Measurements from ENCODE around the gene CCDC194.
"Not testable (repeated sequence)": the region's sequence is repeated elsewhere in the genome, so short reads cannot be mapped to it uniquely, and the experiment has no call there.

The CCDC194 gene

GRCh38 chr19:17365361-17365760 lies 28.6 kb downstream of the CCDC194 start:
- no peak for DNase-seq

- DNase-seq, result not testable (repeated sequence)
Observed at GRCh38 chr19:17363852-17364605, 30.0 kb downstream of the CCDC194 start.

GRCh38 chr19:17359905-17360800 lies 33.8 kb downstream of the CCDC194 start:
- no peak for DNase-seq

- DNase-seq, result no peak
Observed at GRCh38 chr19:17358395-17358794, 35.6 kb downstream of the CCDC194 start.

- no peak for DNase-seq
Observed at GRCh38 chr19:17357724-17358123, 36.3 kb downstream of the CCDC194 start.

GRCh38 chr19:17357078-17357666 lies 36.8 kb downstream of the CCDC194 start:
- DNase-seq, result no peak

- DNase-seq, result no peak
Observed at GRCh38 chr19:17353386-17353785, 40.6 kb downstream of the CCDC194 start.

GRCh38 chr19:17352608-17353280 lies 41.3 kb downstream of the CCDC194 start:
- no peak for DNase-seq

GRCh38 chr19:17351815-17352435 lies 42.1 kb downstream of the CCDC194 start:
- DNase-seq, result no peak

GRCh38 chr19:17348700-17349099 lies 45.3 kb downstream of the CCDC194 start:
- DNase-seq, result no peak

- no peak for DNase-seq
Observed at GRCh38 chr19:17347877-17348276, 46.1 kb downstream of the CCDC194 start.

GRCh38 chr19:17347361-17347760 lies 46.6 kb downstream of the CCDC194 start:
- DNase-seq, result no peak

- peak; percentile 85 to 89 for DNase-seq
Observed at GRCh38 chr19:17346109-17346671, 47.8 kb downstream of the CCDC194 start.

GRCh38 chr19:17341845-17342244 lies 52.2 kb downstream of the CCDC194 start:
- no peak for DNase-seq

- DNase-seq, result no peak
Observed at GRCh38 chr19:17341386-17341785, 52.6 kb downstream of the CCDC194 start.

GRCh38 chr19:17340871-17341357 lies 53.1 kb downstream of the CCDC194 start:
- DNase-seq, result no peak
